OCI-LY7 (cell line): ENCODE data around the gene SF3B5. TPM values are rescaled to one million over a fixed set of nuclear protein-coding genes. Genes with fewer than 3 reads are reported as not detected.
"Not testable (repeated sequence)": the region's sequence is repeated elsewhere in the genome, so short reads cannot be mapped to it uniquely, and the experiment has no call there.

ENCODE experiments used
- BruUV-seq: library from RNA; stranded (reverse); fragments of 400-500 nt; replicated peaks from 2 replicates; lab custom pipeline; 2021; lab: Mats Ljungman, UMichigan
- CTCF ChIA-PET: fragments of 300-600 bp; sonication (Branson Sonifier 250); formaldehyde crosslinking; loops from one replicate; lab custom pipeline; 2022; ENCODE audit warnings: antibody characterized with exemption; ENCODE audit not compliant: unreplicated experiment; lab: Charles Lee
- POLR2A ChIA-PET: fragments of 300-600 bp; sonication (Branson Sonifier 250); formaldehyde crosslinking; loops from one replicate; lab custom pipeline; 2022; ENCODE audit warnings: antibody characterized with exemption; lab: Charles Lee
- DNase-seq: peaks from one replicate; pipeline ENCODE4 v3.0.0-alpha.2; 2015; ENCODE audit warnings: low spot score
- H2AFZ ChIP-seq: fragments of 200-600 bp; sonication (generic), shearing (Covaris generic); 2 replicates; pipeline ENCODE4 v1.6.1; 2014; ENCODE audit warnings: mild to moderate bottlenecking, antibody characterized with exemption, low read length, moderate library complexity
- H3K27ac ChIP-seq: fragments of 200-600 bp; sonication (generic); 2 replicates; pipeline ENCODE4 v1.5.1; 2014; ENCODE audit warnings: mixed run types, low read depth, mild to moderate bottlenecking, moderate library complexity, low read length, inconsistent platforms; ENCODE audit not compliant: poor library complexity, severe bottlenecking
- H3K36me3 ChIP-seq: fragments of 200-600 bp; sonication (generic); 2 replicates; pipeline ENCODE4 v1.6.1; 2014; ENCODE audit warnings: mild to moderate bottlenecking, antibody characterized with exemption, low read length, moderate library complexity, mixed read lengths; ENCODE audit not compliant: insufficient read depth
- H3K4me1 ChIP-seq: fragments of 200-600 bp; sonication (generic); 2 replicates; pipeline ENCODE4 v1.5.1; 2014; ENCODE audit warnings: mild to moderate bottlenecking, low read length; ENCODE audit not compliant: insufficient read depth, poor library complexity, severe bottlenecking
- H3K4me2 ChIP-seq: fragments of 200-600 bp; sonication (generic); 2 replicates; pipeline ENCODE4 v1.6.1; 2014; ENCODE audit warnings: mild to moderate bottlenecking, low read length
- H3K4me3 ChIP-seq: fragments of 200-600 bp; sonication (generic); 2 replicates; pipeline ENCODE4 v1.5.1; 2014; ENCODE audit warnings: mild to moderate bottlenecking, low read depth, low read length; ENCODE audit not compliant: poor library complexity, severe bottlenecking
- H3K79me2 ChIP-seq: fragments of 200-600 bp; sonication (generic); 2 replicates; pipeline ENCODE4 v1.6.1; 2016; ENCODE audit warnings: low read depth, mild to moderate bottlenecking, low read length, moderate library complexity, mixed read lengths; ENCODE audit not compliant: insufficient read depth
- H3K9me2 ChIP-seq: fragments of 200-600 bp; sonication (generic); 2 replicates; pipeline ENCODE4 v1.6.1; 2016; ENCODE audit warnings: mild to moderate bottlenecking, low read length, mixed read lengths; ENCODE audit not compliant: insufficient read depth
- H3K9me3 ChIP-seq: fragments of 200-600 bp; sonication (generic); 2 replicates; pipeline ENCODE4 v1.6.1; 2014; ENCODE audit warnings: mild to moderate bottlenecking, mixed run types, low read length, mixed read lengths
- H4K20me1 ChIP-seq: fragments of 200-600 bp; sonication (generic); 2 replicates; pipeline ENCODE4 v1.6.1; 2014; ENCODE audit warnings: mild to moderate bottlenecking, antibody characterized with exemption, low read length, moderate library complexity, mixed read lengths; ENCODE audit not compliant: insufficient read depth
- EZH2phosphoT487 ChIP-seq: fragments of 200-600 bp; sonication (generic); IDR thresholded peaks from 2 replicates; pipeline ENCODE4 v1.6.1; 2018; ENCODE audit warnings: low read depth, borderline replicate concordance, mild to moderate bottlenecking, mixed run types, antibody characterized with exemption, low read length, moderate library complexity, mixed read lengths
- intact Hi-C: fragments of 100-400 bp; cut with micrococcal nuclease; formaldehyde crosslinking; loops from one replicate; pipeline ENCODE4 v1.10.0; 2022; ENCODE audit not compliant: unreplicated experiment
- total RNA-seq, 2 experiments: library from RNA; depleted of rRNA in 1 of 2; stranded (reverse); fragments of >200 nt in 1 of 2; shearing (Covaris generic) in 1 of 2; gene quantifications; 2 replicates each; pipeline ENCODE4 v1.2.3, GENCODE V29; 2014 to 2022
- TF ChIP-seq, protein P1 (sequence below): fragments of 200-600 bp; sonication (generic); conservative IDR thresholded peaks from 2 replicates; pipeline ENCODE4 v1.5.1; 2014; ENCODE audit warnings: mild to moderate bottlenecking, antibody characterized with exemption, low read length, moderate library complexity, mixed read lengths

Gene SF3B5
- total RNA-seq, 2 experiments from 2014 or later, result 135 to 187 TPM

DNA sequence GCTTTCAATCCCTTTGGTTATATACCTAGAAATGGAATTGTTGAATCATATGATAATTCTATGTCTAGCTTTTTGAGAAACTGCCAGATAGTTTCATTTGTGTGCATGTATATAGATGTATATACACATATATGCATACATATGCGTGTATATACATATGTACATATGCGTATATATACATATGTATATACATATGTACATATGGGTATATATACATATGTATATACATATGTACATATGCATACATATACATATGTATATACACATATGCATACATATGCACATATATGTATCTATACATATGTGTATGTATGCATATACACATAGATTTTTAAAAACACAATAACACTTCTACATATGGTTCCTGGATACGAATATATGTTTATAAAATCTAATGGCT is 8.4 kb downstream of the SF3B5 start:
- ChIA-PET CTCF (no interaction called here), POLR2A (no interaction called here)
- no peaks in the 10 kb centered on the region for H3K79me2 ChIP-seq
- BruUV-seq, result no TSS peak
- DNase-seq, result no peak
- no peak overlapping the region for H2AFZ ChIP-seq
- intact Hi-C loops, result no loop called here
- H3K4me3 ChIP-seq, result no peak overlapping the region
- H4K20me1 ChIP-seq, result no peaks in the 10 kb centered on the region
- no peaks in the 10 kb centered on the region for H3K4me1 ChIP-seq
- H3K36me3 ChIP-seq, result no peaks in the 10 kb centered on the region
- no peaks in the 10 kb centered on the region for H3K9me3 ChIP-seq
- no peak for TF ChIP-seq EZH2phosphoT487
- TF ChIP-seq, protein P1, sequence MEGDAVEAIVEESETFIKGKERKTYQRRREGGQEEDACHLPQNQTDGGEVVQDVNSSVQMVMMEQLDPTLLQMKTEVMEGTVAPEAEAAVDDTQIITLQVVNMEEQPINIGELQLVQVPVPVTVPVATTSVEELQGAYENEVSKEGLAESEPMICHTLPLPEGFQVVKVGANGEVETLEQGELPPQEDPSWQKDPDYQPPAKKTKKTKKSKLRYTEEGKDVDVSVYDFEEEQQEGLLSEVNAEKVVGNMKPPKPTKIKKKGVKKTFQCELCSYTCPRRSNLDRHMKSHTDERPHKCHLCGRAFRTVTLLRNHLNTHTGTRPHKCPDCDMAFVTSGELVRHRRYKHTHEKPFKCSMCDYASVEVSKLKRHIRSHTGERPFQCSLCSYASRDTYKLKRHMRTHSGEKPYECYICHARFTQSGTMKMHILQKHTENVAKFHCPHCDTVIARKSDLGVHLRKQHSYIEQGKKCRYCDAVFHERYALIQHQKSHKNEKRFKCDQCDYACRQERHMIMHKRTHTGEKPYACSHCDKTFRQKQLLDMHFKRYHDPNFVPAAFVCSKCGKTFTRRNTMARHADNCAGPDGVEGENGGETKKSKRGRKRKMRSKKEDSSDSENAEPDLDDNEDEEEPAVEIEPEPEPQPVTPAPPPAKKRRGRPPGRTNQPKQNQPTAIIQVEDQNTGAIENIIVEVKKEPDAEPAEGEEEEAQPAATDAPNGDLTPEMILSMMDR, result no peak
- no peak overlapping the region for H3K27ac ChIP-seq
- H3K4me2 ChIP-seq, result no peak overlapping the region
- H3K9me2 ChIP-seq, result no peaks in the 10 kb centered on the region

DNA sequence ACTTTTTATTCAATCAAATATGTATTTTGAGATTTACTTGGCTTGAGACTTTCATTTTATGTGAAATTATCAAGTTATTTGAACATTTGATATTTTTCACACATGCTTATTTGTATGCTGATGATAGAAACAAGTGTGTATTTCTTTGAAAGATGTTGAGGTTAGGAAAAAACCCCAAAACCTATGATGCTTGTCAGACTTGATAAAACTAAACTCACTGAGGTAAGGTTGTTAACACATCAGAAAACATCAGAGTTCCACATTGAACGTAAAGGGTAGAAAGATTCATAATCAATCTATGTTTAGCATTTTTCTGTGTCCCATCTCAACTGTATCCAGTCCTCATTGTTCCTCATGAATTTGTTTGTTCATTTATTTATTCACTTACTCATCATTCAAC is 12.2 kb downstream of the SF3B5 start:
- no peaks in the 10 kb centered on the region for H4K20me1 ChIP-seq
- CTCF ChIA-PET, result no interaction called here
- H3K36me3 ChIP-seq, result no peaks in the 10 kb centered on the region
- POLR2A ChIA-PET, result no interaction called here
- H3K4me2 ChIP-seq, result no peak overlapping the region
- intact Hi-C loops, result no loop called here
- DNase-seq, result no peak
- TF ChIP-seq, protein P1, result no peak
- TF ChIP-seq EZH2phosphoT487, result no peak
- no peaks in the 10 kb centered on the region for H3K4me1 ChIP-seq
- no peak overlapping the region for H3K4me3 ChIP-seq
- no peak overlapping the region for H3K27ac ChIP-seq
- no peaks in the 10 kb centered on the region for H3K9me2 ChIP-seq
- H3K79me2 ChIP-seq, result no peaks in the 10 kb centered on the region
- no peaks in the 10 kb centered on the region for H3K9me3 ChIP-seq
- BruUV-seq, result no TSS peak
- H2AFZ ChIP-seq, result no peak overlapping the region

DNA sequence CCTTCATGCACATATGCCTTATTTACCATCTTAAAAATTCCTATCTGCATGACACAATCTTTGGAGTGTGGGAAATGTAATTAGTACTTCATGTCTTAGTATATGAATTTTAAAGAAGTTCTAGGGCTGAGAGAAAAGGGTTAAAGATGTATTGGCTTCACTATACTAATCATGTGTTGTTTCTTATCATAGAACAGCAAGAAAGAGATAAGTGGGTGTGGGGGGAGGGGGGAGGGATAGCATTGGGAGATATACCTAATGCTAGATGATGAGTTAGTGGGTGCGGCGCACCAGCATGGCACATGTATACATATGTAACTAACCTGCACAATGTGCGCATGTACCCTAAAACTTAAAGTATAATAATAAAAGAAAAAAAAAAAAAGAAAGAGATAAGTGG is 13.0 kb downstream of the SF3B5 start:
- H3K36me3 ChIP-seq, H4K20me1 ChIP-seq, BruUV-seq, H3K9me3 ChIP-seq, intact Hi-C loops, H2AFZ ChIP-seq, H3K79me2 ChIP-seq, CTCF ChIA-PET, H3K27ac ChIP-seq, DNase-seq, H3K9me2 ChIP-seq, H3K4me3 ChIP-seq, H3K4me2 ChIP-seq, H3K4me1 ChIP-seq: not testable (repeated sequence)
- POLR2A ChIA-PET, result interaction anchor here (0.7 kb wide), 1 partner anchor 1400 kb away, joined by 6 read pairs; no protein-coding TSS in a partner anchor
